Pulmonary artery endothelial cell (primary cell): ENCODE results near the gene NXPH1. TPM values are rescaled to one million over a fixed set of nuclear protein-coding genes. Genes with fewer than 3 reads are reported as not detected.

Experiments
- DNase-seq: peaks from one replicate; pipeline ENCODE4 v3.0.0-alpha.2; 2011; ENCODE audit warnings: low read depth, low spot score
- total RNA-seq: library from RNA; depleted of rRNA; stranded (reverse); fragments of >200 nt; gene quantifications from 2 replicates; pipeline ENCODE4 v1.2.3, GENCODE V29; 2014

NXPH1 gene
- total RNA-seq, 1 donor from 2014 or later: not detected

GRCh38 chr7:8491544-8492489 lies 58.4 kb downstream of the NXPH1 start:
- DNase-seq: no peak

GRCh38 chr7:8499128-8499527 lies 65.7 kb downstream of the NXPH1 start:
- no peak for DNase-seq

GRCh38 chr7:8500286-8500685 lies 66.9 kb downstream of the NXPH1 start:
- no peak for DNase-seq

GRCh38 chr7:8507566-8507965 lies 74.2 kb downstream of the NXPH1 start:
- DNase-seq: no peak

- DNase-seq: no peak
Measured at GRCh38 chr7:8509621-8510020, 76.2 kb downstream of the NXPH1 start.

- no peak for DNase-seq
Measured at GRCh38 chr7:8511855-8512254, 78.4 kb downstream of the NXPH1 start.

- no peak for DNase-seq
Measured at GRCh38 chr7:8514781-8515519, 81.5 kb downstream of the NXPH1 start.

- DNase-seq: no peak
Measured at GRCh38 chr7:8515640-8516185, 82.3 kb downstream of the NXPH1 start.

GRCh38 chr7:8516976-8517375 lies 83.6 kb downstream of the NXPH1 start:
- DNase-seq: no peak

- DNase-seq: no peak
Measured at GRCh38 chr7:8528311-8528710, 94.9 kb downstream of the NXPH1 start.

GRCh38 chr7:8531991-8532515 lies 98.6 kb downstream of the NXPH1 start:
- DNase-seq: no peak

- no peak for DNase-seq
Measured at GRCh38 chr7:8536431-8536830, 103.0 kb downstream of the NXPH1 start.

GRCh38 chr7:8549046-8549445 lies 115.6 kb downstream of the NXPH1 start:
- DNase-seq: no peak

GRCh38 chr7:8560501-8560900 lies 127.1 kb downstream of the NXPH1 start:
- no peak for DNase-seq

- no peak for DNase-seq
Measured at GRCh38 chr7:8561449-8561848, 128.0 kb downstream of the NXPH1 start.

GRCh38 chr7:8564281-8564680 lies 130.9 kb downstream of the NXPH1 start:
- no peak for DNase-seq

- DNase-seq: no peak
Measured at GRCh38 chr7:8566016-8566415, 132.6 kb downstream of the NXPH1 start.

GRCh38 chr7:8567626-8568025 lies 134.2 kb downstream of the NXPH1 start:
- no peak for DNase-seq

- no peak for DNase-seq
Measured at GRCh38 chr7:8579661-8580194, 146.3 kb downstream of the NXPH1 start.

GRCh38 chr7:8581842-8582241 lies 148.4 kb downstream of the NXPH1 start:
- DNase-seq: no peak

GRCh38 chr7:8582728-8583127 lies 149.3 kb downstream of the NXPH1 start:
- DNase-seq: no peak

GRCh38 chr7:8585591-8585990 lies 152.2 kb downstream of the NXPH1 start:
- DNase-seq: no peak
